Liver (tissue), 9 donors: ENCODE data around the gene SNRPB. TPM values are rescaled to one million over a fixed set of nuclear protein-coding genes. Genes with fewer than 3 reads are reported as not detected.

ENCODE experiments used
- DNase-seq: peaks from one replicate; pipeline ENCODE4 v3.0.0-alpha.2; 2017; ENCODE audit warnings: low spot score
- H3K27ac ChIP-seq, 2 donors: one replicate each; pipeline ENCODE4 v1.7.0; 2013; ENCODE audit warnings: inconsistent platforms in 2 of 2, low read length in 2 of 2, control low read depth in 1 of 2, low read depth in 1 of 2, mild to moderate bottlenecking in 1 of 2
- H3K27me3 ChIP-seq, 4 donors: one replicate each; pipeline versions ENCODE4 v1.6.1 to v1.7.0; 2013; ENCODE audit warnings: low read length in 3 of 4, inconsistent platforms in 1 of 4, mild to moderate bottlenecking in 1 of 4, moderate library complexity in 1 of 4; ENCODE audit not compliant: control insufficient read depth in 4 of 4, insufficient read depth in 4 of 4
- H3K36me3 ChIP-seq, 4 donors: one replicate each; pipeline versions ENCODE4 v1.6.1 to v1.7.0; 2013; ENCODE audit warnings: low read length in 3 of 4, mild to moderate bottlenecking in 3 of 4, low read depth in 1 of 4, moderate library complexity in 1 of 4; ENCODE audit not compliant: control insufficient read depth in 4 of 4, insufficient read depth in 3 of 4
- H3K4me1 ChIP-seq, 4 donors: one replicate each; pipeline versions ENCODE4 v1.6.1 to v1.7.0; 2013; ENCODE audit warnings: low read length in 3 of 4, mild to moderate bottlenecking in 3 of 4, moderate library complexity in 1 of 4; ENCODE audit not compliant: control insufficient read depth in 4 of 4, insufficient read depth in 4 of 4
- H3K4me3 ChIP-seq, 3 donors: one replicate each; pipeline versions ENCODE4 v1.6.1 to v1.7.0; 2013; ENCODE audit warnings: low read length in 3 of 3, control low read depth in 1 of 3, low read depth in 1 of 3, mild to moderate bottlenecking in 1 of 3
- H3K9ac ChIP-seq, 2 donors: one replicate each; pipeline ENCODE4 v1.7.0; 2013; ENCODE audit warnings: low read length in 2 of 2, mild to moderate bottlenecking in 2 of 2, moderate library complexity in 2 of 2, control low read depth in 1 of 2, low read depth in 1 of 2
- H3K9me3 ChIP-seq, 4 donors: one replicate each; pipeline versions ENCODE4 v1.6.1 to v1.7.0; 2013; ENCODE audit warnings: low read length in 3 of 4; ENCODE audit not compliant: control insufficient read depth in 4 of 4
- ATF3 ChIP-seq: IDR thresholded peaks from 2 replicates; pipeline ENCODE4 v1.6.1; 2016; ENCODE audit warnings: antibody characterized with exemption
- CTCF ChIP-seq: fragments of 150-350 bp; IDR thresholded peaks from 2 replicates; pipeline ENCODE4 v1.5.1; 2017; ENCODE audit warnings: improper control_type of control experiment, low read depth, low read length; ENCODE audit not compliant: missing input control
- EGR1 ChIP-seq, 2 donors: IDR thresholded peaks; 2 replicates each; pipeline ENCODE4 v1.6.1; 2016 to 2018; ENCODE audit warnings: antibody characterized with exemption in 2 of 2, low read depth in 2 of 2
- FOXA1 ChIP-seq: IDR thresholded peaks from 2 replicates; pipeline ENCODE4 v1.6.1; 2016; ENCODE audit warnings: antibody characterized with exemption
- FOXA2 ChIP-seq: IDR thresholded peaks from 2 replicates; pipeline ENCODE4 v1.6.1; 2016; ENCODE audit warnings: antibody characterized with exemption
- GABPA ChIP-seq, 2 donors: IDR thresholded peaks in 1 of 2; conservative IDR thresholded peaks in 1 of 2; 2 replicates each; pipeline ENCODE4 v1.6.1; 2016; ENCODE audit warnings: antibody characterized with exemption in 2 of 2, mild to moderate bottlenecking in 1 of 2, moderate library complexity in 1 of 2
- HNF4A ChIP-seq, 2 donors: conservative IDR thresholded peaks; 2 replicates each; pipeline ENCODE4 v1.6.1; 2016; ENCODE audit warnings: antibody characterized with exemption in 2 of 2, mild to moderate bottlenecking in 2 of 2
- HNF4G ChIP-seq: IDR thresholded peaks from 2 replicates; pipeline ENCODE4 v1.6.1; 2016; ENCODE audit warnings: antibody characterized with exemption
- JUND ChIP-seq, 2 donors: IDR thresholded peaks; 2 replicates each; pipeline ENCODE4 v1.6.1; 2016; ENCODE audit warnings: antibody characterized with exemption in 2 of 2
- MAX ChIP-seq: IDR thresholded peaks from 2 replicates; pipeline ENCODE4 v1.6.1; 2016; ENCODE audit warnings: antibody characterized with exemption
- NR2F2 ChIP-seq: IDR thresholded peaks from 2 replicates; pipeline ENCODE4 v1.6.1; 2016; ENCODE audit warnings: antibody characterized with exemption
- RAD21 ChIP-seq, 2 donors: IDR thresholded peaks; 2 replicates each; pipeline ENCODE4 v1.6.1; 2016; ENCODE audit warnings: antibody characterized with exemption in 2 of 2, mild to moderate bottlenecking in 2 of 2
- RXRA ChIP-seq, 2 donors: IDR thresholded peaks; 2 replicates each; pipeline ENCODE4 v1.6.1; 2017 to 2018; ENCODE audit warnings: antibody characterized with exemption in 2 of 2, mild to moderate bottlenecking in 1 of 2
- SP1 ChIP-seq: IDR thresholded peaks from 2 replicates; pipeline ENCODE4 v1.6.1; 2018; ENCODE audit warnings: antibody characterized with exemption, mild to moderate bottlenecking
- TAF1 ChIP-seq: conservative IDR thresholded peaks from 2 replicates; pipeline ENCODE4 v1.6.1; 2016; ENCODE audit warnings: antibody characterized with exemption, mild to moderate bottlenecking
- YY1 ChIP-seq: IDR thresholded peaks from 2 replicates; pipeline ENCODE4 v1.6.1; 2016; ENCODE audit warnings: antibody characterized with exemption, mild to moderate bottlenecking
- ZBTB33 ChIP-seq: IDR thresholded peaks from 2 replicates; pipeline ENCODE4 v1.6.1; 2016; ENCODE audit warnings: antibody characterized with exemption
- WGBS: extraction: QIAGEN DNeasy Blood & Tissue Kit; methylation state at CpG from one replicate; pipeline ENCODE4 v1.1.7; 2013; 5-methylcytosine and 5-hydroxymethylcytosine counted together
- polyA plus RNA-seq, 2 donors: library from polyadenylated mRNA; stranded (reverse) in 1 of 2; unstranded in 1 of 2; fragments of 200-250 nt in 1 of 2; fragments of >200 nt in 1 of 2; fragmentation: Nextera tagmentation in 1 of 2; extraction: Ambion mirVana in 1 of 2; gene quantifications; one replicate each; pipeline versions ENCODE4 v1.2.1 to v1.2.3, GENCODE V29; 2013 to 2015
- total RNA-seq, 2 donors: library from RNA; depleted of rRNA; stranded (reverse); fragments of >200 nt; gene quantifications; one replicate each; pipeline ENCODE4 v1.2.3, GENCODE V29; 2014
- TF ChIP-seq, protein P1 (sequence below): IDR thresholded peaks from 2 replicates; pipeline ENCODE4 v1.6.1; 2016; ENCODE audit warnings: antibody characterized with exemption, mild to moderate bottlenecking
- donor health status: healthy.
- donor health status: healthy.
- donor health status: healthy.
- donor health status: healthy.
- donor health status: healthy.

Gene SNRPB
- total and polyA plus RNA-seq, 4 donors: 42.3 to 111 (median 72.6) TPM

GRCh38 chr20:2475850-2476741 lies 5.5 kb upstream of the SNRPB start:
- Histone ChIP-seq H3K36me3 (peaks cover 0 to 3% (median under 1%) of the 10 kb centered on the region in 4 donors), H3K4me3 (no peak overlapping the region), H3K27me3 (no peaks in the 10 kb centered on the region), H3K4me1 (peaks cover 10 to 17% (median 11%) of the 10 kb centered on the region in 4 donors), H3K9me3 (peaks cover 0 to 2% (median under 1%) of the 10 kb centered on the region in 4 donors), H3K9ac (no peak overlapping the region), H3K27ac (peak overlapping the region; percentile 64 to 85)
- no peak for DNase-seq
- 76% methylated on average over 9 of the region's 9 CpGs for WGBS
- TF ChIP-seq ATF3: no peak
- TF ChIP-seq CTCF: no peak
- no peak for TF ChIP-seq TAF1
- TF ChIP-seq FOXA2: peak; percentile 98
- no peak for TF ChIP-seq HNF4G
- TF ChIP-seq HNF4A (conservative IDR thresholded peaks at IDR 0.05): peak; percentile 32 to 57
- peak; percentile 32 for TF ChIP-seq MAX
- no peak for TF ChIP-seq RAD21 (IDR thresholded peaks at IDR 0.05)
- peak; percentile 91 for TF ChIP-seq FOXA1
- TF ChIP-seq NR2F2: no peak
- no peak for TF ChIP-seq JUND (IDR thresholded peaks at IDR 0.05)
- TF ChIP-seq RXRA (IDR thresholded peaks at IDR 0.05): peak; percentile 19 to 58
- TF ChIP-seq YY1: no peak
- peak; percentile 31 to 77 for TF ChIP-seq GABPA (IDR thresholded peaks at IDR 0.05 in 1 of 2, conservative IDR thresholded peaks at IDR 0.05 in 1 of 2)
- TF ChIP-seq SP1: peak; percentile 77
- TF ChIP-seq, protein P1, sequence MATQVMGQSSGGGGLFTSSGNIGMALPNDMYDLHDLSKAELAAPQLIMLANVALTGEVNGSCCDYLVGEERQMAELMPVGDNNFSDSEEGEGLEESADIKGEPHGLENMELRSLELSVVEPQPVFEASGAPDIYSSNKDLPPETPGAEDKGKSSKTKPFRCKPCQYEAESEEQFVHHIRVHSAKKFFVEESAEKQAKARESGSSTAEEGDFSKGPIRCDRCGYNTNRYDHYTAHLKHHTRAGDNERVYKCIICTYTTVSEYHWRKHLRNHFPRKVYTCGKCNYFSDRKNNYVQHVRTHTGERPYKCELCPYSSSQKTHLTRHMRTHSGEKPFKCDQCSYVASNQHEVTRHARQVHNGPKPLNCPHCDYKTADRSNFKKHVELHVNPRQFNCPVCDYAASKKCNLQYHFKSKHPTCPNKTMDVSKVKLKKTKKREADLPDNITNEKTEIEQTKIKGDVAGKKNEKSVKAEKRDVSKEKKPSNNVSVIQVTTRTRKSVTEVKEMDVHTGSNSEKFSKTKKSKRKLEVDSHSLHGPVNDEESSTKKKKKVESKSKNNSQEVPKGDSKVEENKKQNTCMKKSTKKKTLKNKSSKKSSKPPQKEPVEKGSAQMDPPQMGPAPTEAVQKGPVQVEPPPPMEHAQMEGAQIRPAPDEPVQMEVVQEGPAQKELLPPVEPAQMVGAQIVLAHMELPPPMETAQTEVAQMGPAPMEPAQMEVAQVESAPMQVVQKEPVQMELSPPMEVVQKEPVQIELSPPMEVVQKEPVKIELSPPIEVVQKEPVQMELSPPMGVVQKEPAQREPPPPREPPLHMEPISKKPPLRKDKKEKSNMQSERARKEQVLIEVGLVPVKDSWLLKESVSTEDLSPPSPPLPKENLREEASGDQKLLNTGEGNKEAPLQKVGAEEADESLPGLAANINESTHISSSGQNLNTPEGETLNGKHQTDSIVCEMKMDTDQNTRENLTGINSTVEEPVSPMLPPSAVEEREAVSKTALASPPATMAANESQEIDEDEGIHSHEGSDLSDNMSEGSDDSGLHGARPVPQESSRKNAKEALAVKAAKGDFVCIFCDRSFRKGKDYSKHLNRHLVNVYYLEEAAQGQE: peak; percentile 22
- TF ChIP-seq EGR1 (IDR thresholded peaks at IDR 0.05; ENCODE audit: low read depth in 2 of 2): no peak
- TF ChIP-seq ZBTB33: no peak
